GM21529 (cell line): ENCODE results near the gene SMIM33.
A peak's percentile ranks its signal among the peaks of the same experiment; 100 is the strongest.
"Not testable (repeated sequence)": the region's sequence is repeated elsewhere in the genome, so short reads cannot be mapped to it uniquely, and the experiment has no call there.

Source experiments
- ATAC-seq: cut with Tn5 transposase; IDR thresholded peaks from one replicate; pipeline ENCODE4 v1.9.1; 2021; ENCODE audit not compliant: unreplicated experiment

SMIM33 gene

DNA sequence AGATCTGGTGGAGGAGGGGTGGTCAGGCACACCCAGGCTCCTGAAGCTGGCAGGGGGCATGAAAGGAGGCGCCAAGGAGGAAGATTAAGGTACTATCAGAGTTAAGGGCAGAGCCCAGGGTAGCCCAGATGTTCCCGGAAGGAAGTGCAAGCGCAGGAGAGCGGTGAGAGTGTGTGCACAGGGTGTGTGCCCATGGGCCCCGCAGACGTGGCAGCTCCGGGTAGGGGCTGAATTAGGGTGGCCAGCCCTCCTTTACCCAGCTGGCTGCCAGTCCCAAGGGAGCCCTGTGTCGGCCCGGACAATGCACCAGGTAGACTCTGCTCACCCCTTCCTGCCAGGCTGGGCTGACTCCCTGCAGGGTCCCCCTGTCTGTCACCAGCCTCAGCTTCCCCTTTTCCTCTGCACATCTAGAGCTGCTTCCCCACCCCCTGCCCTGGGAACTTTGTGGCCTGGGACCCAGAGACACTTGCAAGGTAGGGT lies at the start of gene SMIM33:
Gene SMIM33, plus strand, starts transcription at position 184 of the 480 bp plus-strand sequence. Its CDS starts 118 bp downstream, at position 302.
- no peak for ATAC-seq

DNA sequence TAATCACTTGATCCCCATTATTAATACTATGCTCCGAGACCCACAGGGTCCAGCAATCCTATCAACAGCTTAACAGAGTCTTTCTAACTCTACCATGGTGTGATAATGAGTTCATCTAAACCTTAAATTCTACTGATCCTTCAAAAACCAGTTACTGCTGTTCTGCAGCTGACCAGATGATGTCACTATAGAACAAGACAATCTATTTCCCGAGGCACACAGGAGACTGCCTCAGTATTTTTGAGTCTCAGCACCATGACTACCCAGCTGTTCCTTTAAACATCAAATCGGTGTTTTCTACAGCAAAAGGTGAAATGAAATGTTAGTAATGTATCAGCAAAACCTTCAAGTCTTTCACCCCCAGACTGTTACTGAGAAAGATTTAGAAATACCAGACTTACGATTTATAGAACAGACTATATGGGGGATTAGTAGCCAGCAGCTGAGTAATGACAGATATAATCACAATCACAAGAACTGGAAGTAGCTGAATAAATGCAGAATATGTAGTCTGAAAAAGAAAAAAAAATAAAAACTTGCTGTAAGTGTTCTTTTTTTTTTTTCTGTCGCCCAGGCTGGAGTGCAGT lies 48.4 kb upstream of the SMIM33 start:
- peak; percentile 68 for ATAC-seq

DNA sequence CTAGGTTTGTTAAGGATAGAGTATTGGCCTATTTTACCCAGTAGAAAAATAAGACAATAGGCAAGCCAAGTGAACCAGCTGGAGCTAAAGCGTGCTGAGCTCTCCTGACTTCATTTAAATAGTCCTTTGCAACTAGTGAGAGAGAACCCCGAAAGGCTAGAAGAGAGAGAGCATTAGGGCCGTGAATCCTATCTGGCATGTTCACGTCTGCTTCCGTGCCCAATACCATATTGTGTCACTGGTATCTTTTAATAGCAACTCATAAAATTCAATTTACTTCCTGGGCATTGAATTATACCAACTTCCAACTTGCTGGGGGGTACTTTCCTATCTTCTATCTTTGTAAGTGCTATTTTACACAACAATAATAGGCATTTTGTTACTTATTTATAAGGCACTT lies 45.3 kb upstream of the SMIM33 start:
- no peak for ATAC-seq

DNA sequence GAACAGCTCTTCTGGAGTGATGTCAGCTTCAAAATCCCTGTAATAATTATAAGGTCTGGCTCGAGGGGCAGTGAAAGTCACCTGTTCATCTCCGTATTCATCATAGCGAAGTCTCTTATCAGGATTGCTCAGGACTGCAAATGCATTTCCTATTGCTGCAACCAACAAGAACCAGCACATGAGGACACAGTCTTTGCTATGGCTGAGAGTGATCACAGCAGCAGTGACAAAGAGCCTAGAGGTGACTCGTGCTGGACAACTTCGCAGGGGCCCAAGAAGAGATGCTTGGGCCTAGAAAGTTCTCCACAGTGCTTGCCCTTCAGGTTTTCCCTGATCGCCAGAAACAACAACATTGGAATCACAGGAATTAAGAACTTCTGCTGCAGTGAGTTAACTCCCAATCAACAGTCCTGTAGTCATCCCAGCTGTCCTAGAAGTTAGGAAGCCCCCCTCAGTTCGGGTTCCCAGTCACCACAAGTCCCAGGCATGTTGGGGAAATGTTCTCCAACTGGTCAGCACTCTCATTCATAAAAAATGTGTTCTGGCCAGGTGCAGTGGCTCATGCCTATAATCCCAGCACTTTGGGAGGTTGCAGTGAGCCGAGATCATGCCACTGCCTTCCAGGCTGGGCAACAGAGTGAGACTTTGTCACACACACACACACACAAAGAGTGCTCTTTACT lies 44.5 kb upstream of the SMIM33 start:
- ATAC-seq: no peak

DNA sequence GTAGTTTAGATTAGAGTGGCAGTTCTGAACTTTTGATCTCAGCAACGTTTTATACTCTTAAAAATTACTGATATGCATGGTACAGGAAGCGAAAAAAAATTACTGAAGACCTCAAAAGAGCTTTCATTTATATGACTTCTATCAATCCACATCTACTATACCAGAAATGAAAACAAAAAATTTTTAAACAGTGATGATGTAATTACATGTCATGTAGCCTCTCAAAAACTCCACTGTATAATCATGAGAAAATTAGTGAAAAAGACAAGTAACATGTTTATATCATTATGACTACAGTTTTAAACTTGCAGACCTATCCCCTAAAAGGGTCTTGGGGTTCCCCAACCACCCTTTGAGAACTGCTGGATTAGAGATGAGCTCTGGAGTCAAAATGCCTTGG lies 40.8 kb upstream of the SMIM33 start:
- ATAC-seq: no peak

DNA sequence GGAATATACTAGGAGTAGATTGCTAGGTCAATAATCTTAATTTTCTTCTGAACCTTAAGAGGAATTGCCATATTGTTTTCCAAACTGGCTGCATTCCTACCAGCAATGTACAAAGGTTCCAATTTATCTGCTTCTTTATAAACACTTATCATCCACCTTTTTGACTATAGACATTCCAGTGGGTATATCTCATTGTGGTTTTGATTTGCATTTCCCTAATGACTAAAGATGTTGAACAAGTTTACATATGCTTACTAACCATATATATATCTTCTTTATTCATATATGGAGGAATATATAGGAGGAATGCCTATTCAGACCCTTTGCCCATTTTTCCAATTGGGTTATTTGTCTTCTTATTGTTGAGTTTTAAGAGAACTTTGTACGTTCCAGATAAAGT lies 39.1 kb upstream of the SMIM33 start:
- no peak for ATAC-seq

DNA sequence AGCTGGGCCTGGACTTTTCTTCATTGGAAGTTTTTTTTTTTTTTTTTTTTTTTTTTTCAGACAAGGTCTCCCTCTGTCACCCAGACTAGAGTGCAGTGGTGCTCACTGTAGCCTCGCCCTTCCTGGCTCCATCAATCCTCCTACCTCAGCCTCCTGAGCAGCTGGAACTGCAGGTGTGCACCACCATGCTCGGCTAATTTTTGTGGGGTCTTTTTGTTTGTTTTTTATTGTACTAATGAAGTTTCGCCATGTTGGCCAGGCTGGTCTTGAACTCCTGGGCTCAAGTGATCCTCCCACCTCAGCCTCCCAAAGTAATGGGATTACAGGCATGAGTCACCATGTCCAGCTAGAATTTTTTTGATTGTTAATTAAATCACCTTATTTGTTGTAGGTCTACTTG lies 35.1 kb upstream of the SMIM33 start:
- no peak for ATAC-seq

DNA sequence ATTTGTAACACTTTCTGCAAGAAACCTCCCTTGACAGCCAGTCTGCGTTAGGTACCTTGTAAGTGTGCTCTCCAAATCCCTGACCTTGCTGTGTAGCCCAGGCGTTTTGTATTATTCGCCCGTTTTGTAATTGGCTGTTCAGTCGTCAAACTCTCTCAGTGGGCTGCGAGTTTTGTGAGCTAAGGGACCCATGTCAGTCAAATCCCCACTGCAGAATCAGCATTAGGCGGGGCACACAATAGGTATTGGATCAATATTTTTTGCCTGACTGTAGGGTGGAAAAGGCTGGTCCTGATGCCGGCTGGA lies 32.1 kb upstream of the SMIM33 start:
- ATAC-seq: no peak

DNA sequence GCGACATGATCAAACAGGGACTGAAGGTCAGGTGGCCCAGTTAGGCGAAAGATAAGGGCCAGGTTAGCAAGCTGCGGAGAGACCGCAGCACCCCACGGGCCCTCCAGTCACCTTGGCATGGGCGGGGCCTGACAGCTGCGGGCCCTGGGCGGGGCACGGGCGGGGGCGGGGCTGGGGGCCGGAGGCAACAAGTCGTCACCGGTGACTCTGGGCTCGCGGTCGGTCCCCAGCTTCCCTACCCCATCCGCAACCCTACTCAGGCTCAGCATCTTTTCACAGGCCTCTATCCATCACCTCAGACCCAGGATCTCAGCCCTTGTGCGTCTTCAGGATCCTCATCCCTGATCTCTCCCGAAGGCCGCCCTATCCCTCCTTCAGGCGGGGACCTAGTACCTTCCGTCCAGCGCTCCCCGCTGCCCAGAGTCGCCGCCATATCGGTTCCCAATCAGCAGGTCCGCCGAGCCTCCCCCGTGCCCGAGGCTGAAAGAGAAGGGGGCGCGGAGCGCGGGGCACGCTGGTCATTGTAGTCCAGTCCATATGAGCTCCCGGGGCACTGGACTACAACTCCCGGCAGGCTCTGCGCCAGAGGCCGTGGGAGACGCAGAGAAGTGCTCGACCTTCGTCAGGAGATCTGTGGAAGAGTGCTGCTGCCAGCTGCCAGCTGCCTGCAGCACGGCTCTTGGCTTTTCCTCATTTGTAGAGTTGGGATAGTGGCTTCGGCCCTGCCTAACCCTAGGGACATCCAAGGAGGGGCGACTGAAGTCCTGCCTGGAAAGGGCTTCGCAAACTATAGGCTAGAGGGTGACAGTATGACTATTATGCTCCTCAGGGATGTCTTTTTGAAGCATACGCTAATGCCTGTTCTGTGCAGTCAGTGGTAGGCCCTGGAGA lies 31.5 kb upstream of the SMIM33 start, which contains the start of gene DNAJC18:
Gene DNAJC18, minus strand, starts transcription at position 513 of the 891 bp plus-strand sequence. Its CDS starts 80 bp downstream, at position 433.
- peak; percentile 89 for ATAC-seq

DNA sequence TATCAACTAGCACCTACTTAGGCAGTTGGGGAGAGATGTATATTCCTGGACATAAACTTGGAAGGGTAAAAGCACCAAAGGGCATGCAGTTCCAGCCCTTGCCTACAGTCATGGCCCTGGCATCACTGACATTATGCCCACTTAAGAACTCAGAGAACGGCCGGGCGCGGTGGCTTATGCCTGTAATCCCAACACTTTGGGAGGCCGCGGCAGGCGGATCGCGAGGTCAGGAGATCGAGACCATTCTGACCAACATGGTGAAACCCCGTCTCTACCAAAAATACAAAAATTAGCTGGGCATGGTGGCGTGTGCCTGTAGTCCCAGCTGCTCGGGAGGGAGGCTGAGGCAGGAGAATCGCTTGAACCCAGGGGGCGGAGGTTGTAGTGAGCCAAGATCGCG lies 30.4 kb upstream of the SMIM33 start:
- not testable (repeated sequence) for ATAC-seq

DNA sequence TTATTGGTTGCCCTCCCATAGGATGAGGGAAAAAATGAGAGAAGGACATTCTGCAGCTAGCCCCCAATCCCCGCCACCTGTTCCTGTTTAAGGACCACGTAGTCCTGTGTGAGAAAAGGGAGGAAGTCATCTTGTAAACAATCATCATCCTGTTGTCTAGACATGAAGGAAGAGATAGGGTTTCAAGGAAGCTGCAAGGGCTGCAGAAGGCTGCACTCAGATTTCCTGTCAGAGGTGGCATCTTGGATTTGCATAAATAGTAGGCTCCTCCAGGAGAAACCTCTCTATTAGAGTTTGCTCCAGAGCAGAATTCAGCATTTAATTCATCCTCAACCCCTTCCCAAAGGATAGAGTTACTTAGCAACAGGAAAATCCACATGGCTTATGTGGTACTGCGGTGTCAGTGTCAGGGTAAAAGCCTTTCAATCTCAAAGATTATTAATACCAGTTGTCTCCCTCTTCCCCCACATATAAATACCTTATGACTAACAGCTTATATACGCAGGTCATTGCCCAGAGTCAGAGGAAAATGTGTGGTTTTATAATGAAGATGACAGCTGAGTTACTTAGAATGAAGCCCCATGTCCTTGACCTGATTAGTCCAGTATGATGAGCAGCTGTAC lies 26.9 kb upstream of the SMIM33 start:
- ATAC-seq: no peak

DNA sequence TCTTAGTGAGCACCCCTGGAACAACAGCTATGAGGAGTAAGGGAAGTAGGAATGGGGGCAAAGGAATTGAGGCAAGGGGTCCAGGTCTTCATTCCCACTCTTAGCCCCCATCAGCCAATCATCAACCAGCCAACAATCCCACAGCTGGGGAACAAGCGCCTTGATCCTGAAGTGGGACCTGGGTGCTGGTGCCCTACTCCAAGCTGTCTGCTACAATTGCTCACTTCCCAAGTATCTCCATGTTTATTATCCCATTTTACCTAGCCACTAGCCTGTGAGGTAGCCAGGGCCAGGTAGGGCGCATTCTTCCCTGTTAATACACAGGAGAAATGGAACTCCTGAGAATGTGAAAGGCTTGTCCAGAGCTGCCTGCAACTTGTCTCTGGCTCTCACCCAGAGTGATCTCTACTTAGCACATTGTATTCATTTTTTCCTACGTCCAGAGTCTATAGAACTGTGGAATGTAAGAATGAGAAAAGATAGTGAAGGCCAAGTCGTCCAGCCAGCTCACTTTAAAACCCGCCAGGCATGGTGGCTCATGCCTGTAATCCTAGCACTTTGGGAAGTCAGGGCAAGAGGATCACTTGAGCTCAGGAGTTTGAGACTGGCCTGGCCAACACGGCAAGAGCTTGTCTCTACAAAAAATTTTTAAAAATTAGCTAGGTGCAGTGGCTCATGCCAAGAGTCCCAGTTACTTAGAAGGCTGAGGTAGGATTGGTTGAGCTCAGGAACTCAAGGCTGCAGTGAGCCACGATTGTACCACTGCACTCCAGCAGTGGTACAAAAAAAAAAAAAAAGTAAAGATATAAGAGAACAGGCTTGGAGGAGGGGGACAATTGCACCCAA lies 25.3 kb upstream of the SMIM33 start:
- ATAC-seq: no peak

DNA sequence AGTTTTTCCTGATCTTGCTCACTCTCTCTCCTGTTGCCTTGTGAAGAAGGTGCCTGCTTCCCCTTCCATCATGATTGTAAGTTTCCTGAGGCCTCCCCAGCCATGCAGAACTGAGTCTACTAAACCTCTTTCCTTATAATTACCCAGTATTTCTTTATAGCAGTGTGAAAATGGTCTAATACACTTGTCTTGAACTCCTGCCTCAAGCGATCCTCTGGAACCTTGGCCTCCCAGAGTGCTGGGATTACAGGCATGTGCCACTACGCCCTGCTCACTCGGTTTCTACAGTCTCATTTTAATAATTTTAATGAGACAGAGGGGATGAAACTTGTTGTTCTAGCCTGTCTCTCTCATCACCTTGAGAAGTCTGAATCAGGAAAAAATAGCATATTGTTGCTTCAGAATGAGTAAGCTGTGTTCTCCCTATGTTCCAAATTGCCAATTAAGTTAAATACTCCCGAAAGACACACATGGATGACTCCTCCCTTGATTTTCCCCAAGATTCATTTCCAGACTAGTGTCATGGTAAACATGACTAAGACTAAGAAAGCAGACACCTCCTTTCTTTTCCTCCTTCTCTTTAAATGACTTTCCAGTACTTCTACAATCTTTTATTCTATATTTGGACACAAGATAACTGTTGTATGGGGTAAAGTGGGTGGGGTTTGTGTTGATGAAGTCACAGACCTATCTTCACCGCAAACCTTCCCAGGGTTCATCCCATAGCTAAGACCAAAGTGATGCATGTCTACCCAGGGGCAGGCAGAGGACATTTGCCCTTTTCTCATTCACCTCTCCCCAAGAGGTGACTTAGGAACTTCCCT lies 23.6 kb upstream of the SMIM33 start:
- ATAC-seq: peak; percentile 68

DNA sequence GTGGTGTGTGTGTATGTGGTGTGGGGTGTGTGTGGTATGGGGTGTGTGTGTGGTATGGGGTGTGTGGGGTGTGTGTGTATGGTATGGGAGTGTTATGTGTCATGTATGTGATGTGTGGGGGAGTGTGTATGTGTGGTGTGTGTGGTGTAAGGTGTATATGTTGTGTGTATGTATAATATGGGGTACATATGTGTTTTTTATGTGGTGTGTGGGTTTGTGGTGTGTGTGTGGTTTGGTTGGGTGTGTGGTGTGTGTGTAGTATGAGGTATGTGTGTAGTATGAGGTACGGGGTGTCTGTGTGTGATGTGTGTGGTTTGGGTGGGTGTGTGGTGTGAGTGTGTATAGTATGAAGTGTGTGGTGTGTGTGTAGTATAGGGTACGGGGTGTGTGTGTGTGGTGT lies 19.6 kb upstream of the SMIM33 start:
- ATAC-seq: no peak

DNA sequence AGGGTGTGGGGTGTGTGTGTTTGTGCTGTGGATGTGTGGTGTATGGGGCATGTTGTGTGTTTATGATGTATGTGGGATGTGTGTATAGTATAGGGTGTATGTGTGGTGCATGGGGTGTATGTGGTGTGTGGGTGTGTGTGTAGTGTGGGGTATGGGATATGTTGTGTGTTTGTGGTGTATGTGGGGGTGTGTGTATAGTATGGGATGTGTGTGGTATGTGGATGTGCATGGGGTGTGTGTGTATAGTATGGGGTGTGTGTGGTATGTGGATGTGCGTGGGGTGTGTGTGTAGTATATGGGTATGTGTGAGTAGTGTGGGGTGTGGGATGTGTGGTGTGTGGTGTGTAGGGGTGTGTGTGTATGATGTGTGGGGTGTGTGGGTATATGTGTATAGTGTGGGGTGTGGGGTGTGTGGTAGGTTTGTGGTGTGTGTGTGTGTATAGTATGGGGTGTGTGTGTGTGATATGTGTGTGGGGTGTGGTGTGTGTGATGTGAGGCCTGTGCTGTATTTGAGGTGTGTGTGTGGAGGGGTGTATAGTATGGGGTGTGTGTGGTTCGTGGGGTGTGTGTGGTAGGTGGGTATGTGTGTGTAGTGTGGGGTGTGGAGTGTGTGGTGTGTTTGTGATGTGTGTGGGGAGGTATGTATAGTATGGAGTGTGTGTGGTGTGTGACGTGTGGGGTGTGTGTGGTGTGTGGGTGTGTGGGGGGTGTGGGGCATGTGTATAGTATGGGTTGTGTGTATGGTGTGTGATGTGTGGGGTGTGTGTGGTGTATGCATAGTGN lies 18.7 kb upstream of the SMIM33 start:
- ATAC-seq: no peak

DNA sequence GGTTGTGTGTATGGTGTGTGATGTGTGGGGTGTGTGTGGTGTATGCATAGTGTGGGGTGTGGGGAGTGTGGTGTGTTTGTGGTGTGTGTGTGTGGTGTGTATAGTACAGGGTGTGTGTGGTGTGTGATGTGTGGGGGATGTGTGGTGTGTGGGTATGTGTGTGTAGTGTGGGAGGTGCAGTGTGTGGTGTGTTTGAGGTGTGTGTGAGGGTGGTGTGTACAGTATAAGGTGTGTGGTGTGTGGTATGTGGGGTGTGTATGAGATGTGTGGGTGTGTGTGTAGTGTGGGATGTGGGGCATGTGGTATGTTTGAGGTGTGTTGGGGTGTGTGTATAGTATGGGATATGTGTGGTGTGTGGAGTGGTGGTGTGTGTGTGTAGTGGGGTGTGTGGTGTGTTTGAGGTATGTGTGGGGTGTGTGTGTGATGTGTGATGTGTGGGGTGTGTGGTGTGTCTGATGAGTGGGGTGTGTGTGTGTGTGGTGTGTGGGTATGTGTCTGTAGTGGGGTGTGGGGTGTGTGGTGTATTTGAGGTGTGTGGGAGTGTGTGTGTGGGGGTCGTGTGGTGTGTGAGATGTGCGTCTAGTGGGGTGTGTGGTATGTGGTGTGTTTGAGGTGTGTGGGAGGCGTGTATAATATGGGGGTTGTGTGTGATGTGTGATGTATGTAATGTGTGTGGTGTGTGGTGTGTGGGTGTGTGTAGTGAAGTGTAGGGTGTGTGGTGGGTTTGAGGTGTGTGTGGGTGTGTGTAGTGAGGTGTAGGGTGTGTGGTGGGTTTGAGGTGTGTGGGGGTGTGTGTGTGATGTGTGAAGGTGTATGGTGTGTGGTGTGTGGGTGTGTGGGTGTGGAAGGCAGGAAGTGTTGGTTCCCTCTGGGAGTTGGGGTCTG lies 16.9 kb upstream of the SMIM33 start:
- ATAC-seq: no peak

DNA sequence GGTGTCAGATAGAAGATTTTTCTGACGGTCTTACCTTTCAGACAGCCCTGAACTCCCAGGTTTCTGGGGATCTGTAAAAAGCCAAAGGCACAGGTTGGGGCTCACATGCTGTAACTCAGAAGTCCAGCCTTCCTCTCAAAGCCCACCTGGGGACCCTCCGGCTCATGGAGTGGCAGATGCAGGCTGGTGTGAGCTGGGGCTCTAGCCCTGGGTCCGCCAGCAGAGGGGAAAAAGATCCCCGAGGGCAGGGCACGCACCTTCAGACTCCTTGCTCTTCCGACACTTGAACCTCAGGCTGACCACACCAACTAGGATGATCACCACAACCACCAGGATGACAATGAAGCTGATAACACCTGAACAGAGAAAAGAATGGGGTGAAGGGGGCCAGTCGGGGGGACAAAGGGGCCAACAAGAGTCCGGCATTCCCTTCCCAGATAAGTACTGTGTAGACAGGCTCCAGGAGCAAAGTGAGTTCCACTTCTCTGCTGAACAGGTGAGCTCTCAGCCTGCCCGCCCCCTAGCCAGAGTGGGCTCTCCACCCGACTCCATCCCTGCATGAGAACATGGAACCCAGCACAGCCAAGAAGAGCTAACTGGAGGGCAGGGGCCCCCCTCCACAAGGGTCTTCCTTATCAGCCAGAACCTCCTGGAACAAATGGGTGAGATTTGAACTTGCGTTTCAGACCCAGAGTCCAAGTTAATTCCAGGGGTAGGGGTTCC lies 16.1 kb upstream of the SMIM33 start:
- ATAC-seq: no peak
